H1 (cell line): ENCODE data around the gene CUEDC1. TPM values are rescaled to one million over a fixed set of nuclear protein-coding genes. Genes with fewer than 3 reads are reported as not detected.

Experiments used
- CTCF ChIA-PET: fragments of 300-600 bp; sonication (Branson Sonifier 250); formaldehyde crosslinking; loops from one replicate; lab custom pipeline; 2021; ENCODE audit not compliant: partially characterized antibody; lab: Charles Lee
- POLR2A ChIA-PET: fragments of 300-600 bp; sonication (Branson Sonifier 250); formaldehyde crosslinking; loops from one replicate; lab custom pipeline; 2021; ENCODE audit warnings: inconsistent platforms; ENCODE audit not compliant: partially characterized antibody; lab: Charles Lee
- DNase-seq, 2 experiments: peaks; one replicate each; pipeline versions ENCODE4 v3.0.0 to v3.0.0-alpha.2; 2010 to 2022; ENCODE audit warnings: low spot score in 2 of 2, low read depth in 1 of 2, mixed read lengths in 1 of 2
- FAIRE-seq: peaks from 2 replicates; lab custom pipeline; 2011; peaks lifted over from hg19 to GRCh38; lab: Jason Lieb, UNC
- H2AFZ ChIP-seq: 2 replicates; pipeline ENCODE4 v1.8.1; 2012; ENCODE audit warnings: low read length, inconsistent platforms
- H2AK5ac ChIP-seq: 2 replicates; pipeline ENCODE4 v1.6.1; 2013; ENCODE audit warnings: low read depth, low read length
- H2BK120ac ChIP-seq: replicated peaks from 2 replicates; pipeline ENCODE3; 2013; ENCODE audit warnings: low read depth, low read length, inconsistent platforms
- H2BK12ac ChIP-seq: 2 replicates; pipeline ENCODE4 v1.6.1; 2013; ENCODE audit warnings: low read depth, low read length
- H2BK15ac ChIP-seq: 2 replicates; pipeline ENCODE4 v1.6.1; 2013; ENCODE audit warnings: low read length
- H2BK20ac ChIP-seq: 2 replicates; pipeline ENCODE4 v1.6.1; 2013; ENCODE audit warnings: low read length
- H2BK5ac ChIP-seq: 2 replicates; pipeline ENCODE4 v1.6.1; 2013; ENCODE audit warnings: low read depth, low read length
- H3K14ac ChIP-seq: 2 replicates; pipeline ENCODE4 v1.6.1; 2013; ENCODE audit warnings: inconsistent platforms; ENCODE audit not compliant: insufficient read length
- H3K18ac ChIP-seq: 2 replicates; pipeline ENCODE4 v1.6.1; 2013; ENCODE audit warnings: low read length; ENCODE audit errors: extremely low read depth
- H3K23ac ChIP-seq: 2 replicates; pipeline ENCODE4 v1.6.1; 2013; ENCODE audit warnings: inconsistent platforms; ENCODE audit not compliant: insufficient read length
- H3K23me2 ChIP-seq: 2 replicates; pipeline ENCODE4 v1.6.1; 2013; ENCODE audit warnings: low read depth, low read length
- H3K27ac ChIP-seq: 2 replicates; pipeline ENCODE4 v1.6.1; 2011; ENCODE audit warnings: low read depth, low read length, inconsistent platforms
- H3K27me3 ChIP-seq, 4 experiments: replicated peaks in 1 of 4; 1 replicate in 1 of 4; 2 replicates in 3 of 4; pipeline versions ENCODE4 v1.6.1 to v1.8.1; 2011 to 2013; ENCODE audit warnings: low read length in 3 of 4, mild to moderate bottlenecking in 3 of 4, inconsistent platforms in 2 of 4, mixed read lengths in 2 of 4, moderate library complexity in 1 of 4; ENCODE audit not compliant: control insufficient read depth in 3 of 4, insufficient read depth in 3 of 4; ENCODE audit errors: extremely low read depth in 1 of 4
- H3K36me3 ChIP-seq, 4 experiments: 2 replicates each; pipeline versions ENCODE4 v1.6.1 to v1.8.1; 2011 to 2013; ENCODE audit warnings: mild to moderate bottlenecking in 4 of 4, low read length in 3 of 4, moderate library complexity in 2 of 4, control low read depth in 1 of 4, inconsistent platforms in 1 of 4; ENCODE audit not compliant: insufficient read depth in 4 of 4, control insufficient read depth in 2 of 4
- H3K4ac ChIP-seq: replicated peaks from 2 replicates; pipeline ENCODE3; 2013; ENCODE audit warnings: low read length, low read depth, mixed read lengths, inconsistent platforms; ENCODE audit not compliant: insufficient read length
- H3K4me1 ChIP-seq, 4 experiments: replicated peaks in 1 of 4; 1 replicate in 1 of 4; 2 replicates in 3 of 4; pipeline versions ENCODE4 v1.6.1 to v1.8.1; 2011 to 2013; ENCODE audit warnings: low read length in 3 of 4, inconsistent platforms in 2 of 4, mixed read lengths in 1 of 4; ENCODE audit not compliant: insufficient read depth in 4 of 4, control insufficient read depth in 3 of 4
- H3K4me2 ChIP-seq, 2 experiments: 2 replicates each; pipeline versions ENCODE4 v1.6.1 to v1.8.1; 2011 to 2013; ENCODE audit warnings: low read depth in 2 of 2, low read length in 2 of 2, control low read depth in 1 of 2, inconsistent platforms in 1 of 2, mild to moderate bottlenecking in 1 of 2; ENCODE audit not compliant: insufficient read depth in 1 of 2
- H3K4me3 ChIP-seq, 4 experiments: fragments of 200-600, 300-600 bp in 1 of 4; sonication (generic), shearing (Covaris generic), sonication (Bioruptor Twin) in 1 of 4; 2 replicates each; pipeline versions ENCODE4 v1.5.1 to v1.8.1; 2011 to 2016; ENCODE audit warnings: low read length in 4 of 4, low read depth in 3 of 4, control low read depth in 2 of 4, inconsistent platforms in 2 of 4, mild to moderate bottlenecking in 2 of 4, mixed read lengths in 1 of 4, moderate library complexity in 1 of 4; ENCODE audit not compliant: insufficient read depth in 2 of 4; ENCODE audit errors: extremely low read depth in 1 of 4
- H3K56ac ChIP-seq: replicated peaks from 2 replicates; pipeline ENCODE3; 2013; ENCODE audit warnings: low read depth, mild to moderate bottlenecking, mixed read lengths, low read length, inconsistent platforms; ENCODE audit not compliant: insufficient read length
- H3K79me1 ChIP-seq: 2 replicates; pipeline ENCODE4 v1.6.1; 2013; ENCODE audit warnings: low read depth, low read length, control low read depth
- H3K79me2 ChIP-seq, 2 experiments: 2 replicates each; pipeline versions ENCODE4 v1.6.1 to v1.8.1; 2012 to 2013; ENCODE audit warnings: low read length in 2 of 2, mild to moderate bottlenecking in 2 of 2, inconsistent platforms in 1 of 2; ENCODE audit not compliant: insufficient read depth in 2 of 2, control insufficient read depth in 1 of 2
- H3K9ac ChIP-seq, 4 experiments: replicated peaks in 1 of 4; 1 replicate in 1 of 4; 2 replicates in 3 of 4; pipeline versions ENCODE4 v1.6.1 to v1.8.1; 2011 to 2013; ENCODE audit warnings: low read depth in 3 of 4, low read length in 3 of 4, control low read depth in 2 of 4, mild to moderate bottlenecking in 2 of 4, moderate library complexity in 2 of 4, inconsistent platforms in 1 of 4; ENCODE audit errors: extremely low read depth in 1 of 4
- H3K9me3 ChIP-seq, 2 experiments: 2 replicates each; pipeline versions ENCODE4 v1.6.1 to v1.8.1; 2012 to 2013; ENCODE audit warnings: mild to moderate bottlenecking in 2 of 2, moderate library complexity in 2 of 2, control low read depth in 1 of 2, inconsistent platforms in 1 of 2, low read depth in 1 of 2, low read length in 1 of 2, mixed read lengths in 1 of 2; ENCODE audit not compliant: insufficient read depth in 2 of 2
- H4K20me1 ChIP-seq, 2 experiments: replicated peaks in 1 of 2; 2 replicates each; pipeline versions ENCODE3 to v1.8.1; 2011 to 2013; ENCODE audit warnings: inconsistent platforms in 2 of 2, low read length in 2 of 2, mild to moderate bottlenecking in 1 of 2; ENCODE audit not compliant: insufficient read depth in 2 of 2, control insufficient read depth in 1 of 2
- H4K5ac ChIP-seq: 2 replicates; pipeline ENCODE4 v1.6.1; 2013; ENCODE audit warnings: low read length, low read depth, mixed read lengths, inconsistent platforms; ENCODE audit not compliant: insufficient read length
- H4K8ac ChIP-seq: 2 replicates; pipeline ENCODE4 v1.8.0; 2013; ENCODE audit warnings: mild to moderate bottlenecking, moderate library complexity, low read length, inconsistent platforms; ENCODE audit not compliant: insufficient read depth; ENCODE audit errors: extremely low read depth
- H4K91ac ChIP-seq: replicated peaks from 2 replicates; pipeline ENCODE3; 2013; ENCODE audit warnings: low read length, mixed read lengths, inconsistent platforms; ENCODE audit not compliant: insufficient read length
- ATF2 ChIP-seq: IDR thresholded peaks from 2 replicates; pipeline ENCODE4 v1.6.1; 2012; ENCODE audit warnings: low read length, inconsistent platforms
- EP300 ChIP-seq, 2 experiments: IDR thresholded peaks; 1 replicate in 1 of 2; 2 replicates in 1 of 2; pipeline ENCODE4 v1.6.1; 2011 to 2012; ENCODE audit warnings: low read depth in 2 of 2, low read length in 2 of 2, mild to moderate bottlenecking in 2 of 2, borderline replicate concordance in 1 of 2, inconsistent platforms in 1 of 2, moderate library complexity in 1 of 2
- GABPA ChIP-seq: IDR thresholded peaks from 2 replicates; pipeline ENCODE4 v1.6.1; 2011; ENCODE audit warnings: mild to moderate bottlenecking, low read length, moderate library complexity, borderline replicate concordance; ENCODE audit not compliant: insufficient read depth
- KDM5A ChIP-seq: fragments of 200-600 bp; IDR thresholded peaks from 2 replicates; pipeline ENCODE4 v1.7.1; 2012; ENCODE audit warnings: mild to moderate bottlenecking, low read length, inconsistent platforms, mixed read lengths
- WGBS, 2 experiments: shearing (Covaris generic) in 1 of 2; methylation state at CpG; one replicate each; pipeline versions ENCODE4 v1.1.6 to v1.1.7; 2013 to 2015; ENCODE audit warnings: low lambda C conversion rate in 2 of 2, mixed read lengths in 2 of 2, inconsistent platforms in 1 of 2, low coverage in 1 of 2, missing lambda C conversion rate in 1 of 2; ENCODE audit not compliant: insufficient replicate concordance in 2 of 2, insufficient coverage in 1 of 2, insufficient read length in 1 of 2; ENCODE audit errors: extremely low coverage in 1 of 2, missing lambda C conversion rate in 1 of 2; 5-methylcytosine and 5-hydroxymethylcytosine counted together
- polyA plus RNA-seq, 7 experiments: library from polyadenylated mRNA; depleted of rRNA in 3 of 7; stranded (reverse) in 5 of 7; unstranded in 2 of 7; fragments of >200 nt in 5 of 7; fragments of 200-250 nt in 2 of 7; gene quantifications; 1 replicate in 5 of 7; 2 replicates in 1 of 7; 4 replicates in 1 of 7; pipeline versions ENCODE4 v1.2.1 to v1.2.3, GENCODE V29; 2011 to 2013; ENCODE audit warnings: missing spikeins in 2 of 7, mixed read lengths in 2 of 7
- total RNA-seq: library from RNA; stranded (reverse); fragmentation: NEBNext Ultra II Directional; extraction: Animal tissue kit (Norgen Biotek cat#: 25700); gene quantifications from 2 replicates; pipeline ENCODE4 v1.2.1, GENCODE V29; 2021

Gene CUEDC1
- total and polyA plus RNA-seq, 2 of the 8 experiments (the other 6 are each of a cell fraction or from before 2014, with no cell fraction given) = 4.0 to 10.7 TPM

DNA sequence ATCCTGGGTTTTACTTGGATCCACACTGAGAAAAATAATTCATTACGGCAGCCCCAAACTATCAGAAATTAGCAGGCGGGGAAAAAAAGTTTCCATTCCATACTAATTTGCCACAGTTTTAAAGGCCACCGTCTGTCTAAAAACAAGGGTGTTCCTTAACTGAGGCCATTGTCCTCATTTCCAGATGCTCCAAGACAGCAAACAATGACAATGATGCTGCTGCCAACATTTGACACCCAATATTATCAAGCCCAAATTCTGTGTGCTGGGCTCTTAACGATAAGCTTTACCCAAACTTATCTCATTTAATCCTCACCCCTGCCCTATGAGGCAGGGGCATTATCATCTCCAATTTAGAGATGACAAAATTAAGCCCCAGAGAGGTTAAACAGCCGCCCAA is 26.3 kb downstream of the CUEDC1 start:
- Histone ChIP-seq H3K27me3 (peaks cover 0 to 2% (median 0%) of the 10 kb centered on the region in 4 experiments; a peak in 1 of 7 replicates), H2BK120ac (no peak overlapping the region), H3K9me3 (no peaks in the 10 kb centered on the region), H3K56ac (no peak overlapping the region), H3K79me1 (0 out of 2 replicates have a peak, but pooled peaks cover 2% of the 10 kb centered on the region), H3K14ac (no peak overlapping the region), H3K4me3 (no peak overlapping the region), H4K5ac (no peak overlapping the region), H3K79me2 (no peaks in the 10 kb centered on the region), H2BK15ac (no peak overlapping the region), H2BK12ac (no peak overlapping the region), H3K23ac (no peak overlapping the region), H3K27ac (no peak overlapping the region), H3K4me2 (no peak overlapping the region), H3K36me3 (no peaks in the 10 kb centered on the region), H3K4me1 (peaks cover 2 to 9% (median 6%) of the 10 kb centered on the region in 4 experiments), H2BK5ac (no peak overlapping the region), H2AK5ac (no peak overlapping the region), H3K9ac (no peak overlapping the region), H4K20me1 (no peaks in the 10 kb centered on the region), H2BK20ac (no peak overlapping the region), H3K18ac (no peak overlapping the region), H2AFZ (no peak overlapping the region), H4K91ac (no peak overlapping the region), H3K23me2 (no peaks in the 10 kb centered on the region), H4K8ac (no peak overlapping the region), H3K4ac (no peak overlapping the region)
- DNase-seq = no peak
- ChIA-PET POLR2A (no interaction called here), CTCF (interaction anchor here (1.2 to 1.6 kb wide), 2 partner anchors 25 to 71 kb away, joined by 3 to 6 read pairs; partner anchors contain the start of gene CUEDC1)
- 86% methylated on average over 5 of the region's 5 CpGs; no CpG with 5 or more reads in 1 of the 2 experiments for WGBS, 2 experiments
- TF ChIP-seq ATF2 (no peak), GABPA (no peak), EP300 (IDR thresholded peaks at IDR 0.05; ENCODE audit: borderline replicate concordance in 1 of 2, low read depth in 2 of 2, low read length in 2 of 2) (no peak), KDM5A (no peak)
- FAIRE-seq = no peak
